ENCODE data around the gene ASXL3. TPM values are rescaled to one million over a fixed set of nuclear protein-coding genes. Genes with fewer than 3 reads are reported as not detected.

ASXL3 gene
- total RNA-seq, 1 experiment from 2014 or later: 0.47 TPM

DNA sequence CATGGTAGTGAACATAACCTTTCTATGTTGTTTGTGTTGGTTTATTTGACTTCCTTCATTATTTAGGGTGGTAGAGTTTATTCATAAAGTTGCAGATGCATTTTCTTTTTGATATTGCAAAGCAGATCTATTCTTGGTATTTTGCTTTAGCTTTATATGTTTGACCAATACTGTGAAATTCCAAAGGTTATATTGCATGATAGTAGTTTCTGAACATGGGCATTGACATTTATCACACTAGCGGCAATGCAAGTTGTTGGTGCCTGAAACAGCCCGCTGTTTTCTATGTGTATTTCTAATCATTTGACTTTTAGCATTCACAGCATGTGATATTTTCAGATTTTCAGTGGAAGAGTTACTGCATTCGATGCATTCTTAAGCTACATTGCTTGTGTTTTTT lies 87.2 kb downstream of the ASXL3 start:
- no peaks in the 10 kb centered on the region for H3K27me3 Mint-ChIP-seq (ENCODE audit: unreplicated experiment)

DNA sequence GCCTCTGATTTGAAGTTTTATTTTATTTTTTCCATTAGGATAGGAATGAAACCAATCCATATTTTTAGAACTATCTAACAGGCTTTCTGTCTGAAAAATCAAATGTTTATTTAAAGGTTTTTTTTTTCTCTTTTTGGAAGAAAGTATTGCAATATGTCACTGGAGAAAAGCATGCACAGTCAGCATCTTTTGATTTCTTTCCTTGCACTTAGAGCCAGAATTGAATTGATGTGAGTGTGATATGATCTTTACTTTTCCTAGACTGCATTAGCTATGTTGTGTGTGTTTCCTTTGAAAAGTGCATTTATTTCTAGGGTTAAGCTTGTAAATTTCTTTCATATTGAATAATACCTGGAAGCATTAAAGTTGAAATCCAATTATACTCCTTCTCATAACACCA lies 87.6 kb downstream of the ASXL3 start:
- no peak overlapping the region for H3K27ac Mint-ChIP-seq (ENCODE audit: unreplicated experiment)
- TF ChIP-seq, protein P1, sequence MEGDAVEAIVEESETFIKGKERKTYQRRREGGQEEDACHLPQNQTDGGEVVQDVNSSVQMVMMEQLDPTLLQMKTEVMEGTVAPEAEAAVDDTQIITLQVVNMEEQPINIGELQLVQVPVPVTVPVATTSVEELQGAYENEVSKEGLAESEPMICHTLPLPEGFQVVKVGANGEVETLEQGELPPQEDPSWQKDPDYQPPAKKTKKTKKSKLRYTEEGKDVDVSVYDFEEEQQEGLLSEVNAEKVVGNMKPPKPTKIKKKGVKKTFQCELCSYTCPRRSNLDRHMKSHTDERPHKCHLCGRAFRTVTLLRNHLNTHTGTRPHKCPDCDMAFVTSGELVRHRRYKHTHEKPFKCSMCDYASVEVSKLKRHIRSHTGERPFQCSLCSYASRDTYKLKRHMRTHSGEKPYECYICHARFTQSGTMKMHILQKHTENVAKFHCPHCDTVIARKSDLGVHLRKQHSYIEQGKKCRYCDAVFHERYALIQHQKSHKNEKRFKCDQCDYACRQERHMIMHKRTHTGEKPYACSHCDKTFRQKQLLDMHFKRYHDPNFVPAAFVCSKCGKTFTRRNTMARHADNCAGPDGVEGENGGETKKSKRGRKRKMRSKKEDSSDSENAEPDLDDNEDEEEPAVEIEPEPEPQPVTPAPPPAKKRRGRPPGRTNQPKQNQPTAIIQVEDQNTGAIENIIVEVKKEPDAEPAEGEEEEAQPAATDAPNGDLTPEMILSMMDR (IDR thresholded peaks at IDR 0.05; ENCODE audit: unreplicated experiment): no peak
- H3K27me3 Mint-ChIP-seq (ENCODE audit: unreplicated experiment): no peaks in the 10 kb centered on the region
- CTCF ChIA-PET: no interaction called here
- no peak overlapping the region for H3K4me3 Mint-ChIP-seq (ENCODE audit: low read depth, unreplicated experiment)
- H3K36me3 Mint-ChIP-seq (ENCODE audit: insufficient read depth, unreplicated experiment): no peaks in the 10 kb centered on the region
- DNase-seq: no peak
- H3K9me3 Mint-ChIP-seq (ENCODE audit: low read depth, unreplicated experiment): no peaks in the 10 kb centered on the region
- intact Hi-C loops (cut with micrococcal nuclease; ENCODE audit: unreplicated experiment): loop anchor here (10.0 kb wide), 1 partner anchor 61 kb away; no protein-coding TSS in a partner anchor
- no TSS peak for BruUV-seq (replicated peaks)
- peaks cover 3% of the 10 kb centered on the region for H3K4me1 Mint-ChIP-seq (ENCODE audit: low read depth, unreplicated experiment)

More for the DNA sequence above, 87.2 kb downstream of the ASXL3 start:
- H3K4me1 Mint-ChIP-seq (ENCODE audit: low read depth, unreplicated experiment): peaks cover 8% of the 10 kb centered on the region
- TF ChIP-seq, protein P1 (IDR thresholded peaks at IDR 0.05; ENCODE audit: unreplicated experiment): no peak
- DNase-seq: no peak
- no peaks in the 10 kb centered on the region for H3K36me3 Mint-ChIP-seq (ENCODE audit: insufficient read depth, unreplicated experiment)
- no TSS peak for BruUV-seq (replicated peaks)
- H3K27ac Mint-ChIP-seq (ENCODE audit: unreplicated experiment): no peak overlapping the region
- intact Hi-C loops (cut with micrococcal nuclease; ENCODE audit: unreplicated experiment): loop anchor here (10.0 kb wide), 1 partner anchor 60 kb away; no protein-coding TSS in a partner anchor
- CTCF ChIA-PET: no interaction called here
- H3K4me3 Mint-ChIP-seq (ENCODE audit: low read depth, unreplicated experiment): no peak overlapping the region
- H3K9me3 Mint-ChIP-seq (ENCODE audit: low read depth, unreplicated experiment): no peaks in the 10 kb centered on the region

DNA sequence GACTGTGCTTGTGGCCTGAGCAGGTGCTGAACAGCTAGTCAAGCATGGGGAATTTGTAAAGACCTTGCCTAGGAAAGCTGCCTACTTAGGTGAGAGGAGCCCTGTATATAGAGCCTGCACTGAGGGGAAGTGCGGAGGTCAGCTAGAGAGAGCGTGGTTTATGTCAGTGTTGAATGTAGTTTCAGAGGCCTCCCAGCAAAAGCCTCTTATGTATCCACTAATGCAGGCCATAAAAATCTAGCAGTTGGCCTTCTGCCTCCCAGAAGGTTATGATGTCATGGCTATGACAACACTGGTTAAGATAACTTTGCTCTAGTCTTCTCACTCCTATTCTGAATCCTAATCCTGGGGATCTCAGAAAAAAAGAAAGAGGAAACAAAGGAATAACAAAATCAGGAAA lies 88.9 kb downstream of the ASXL3 start:
- BruUV-seq (replicated peaks): no TSS peak
- Mint-ChIP-seq H3K4me3 (ENCODE audit: low read depth, unreplicated experiment) (no peak overlapping the region), H3K9me3 (ENCODE audit: low read depth, unreplicated experiment) (no peaks in the 10 kb centered on the region), H3K4me1 (ENCODE audit: low read depth, unreplicated experiment) (no peaks in the 10 kb centered on the region), H3K27ac (ENCODE audit: unreplicated experiment) (no peak overlapping the region), H3K27me3 (ENCODE audit: unreplicated experiment) (no peaks in the 10 kb centered on the region), H3K36me3 (ENCODE audit: insufficient read depth, unreplicated experiment) (no peaks in the 10 kb centered on the region)
- CTCF ChIA-PET: no interaction called here
- intact Hi-C loops (cut with micrococcal nuclease; ENCODE audit: unreplicated experiment): loop anchor here (10.0 kb wide), 1 partner anchor 62 kb away; no protein-coding TSS in a partner anchor
- TF ChIP-seq, protein P1 (IDR thresholded peaks at IDR 0.05; ENCODE audit: unreplicated experiment): no peak
- DNase-seq: no peak

DNA sequence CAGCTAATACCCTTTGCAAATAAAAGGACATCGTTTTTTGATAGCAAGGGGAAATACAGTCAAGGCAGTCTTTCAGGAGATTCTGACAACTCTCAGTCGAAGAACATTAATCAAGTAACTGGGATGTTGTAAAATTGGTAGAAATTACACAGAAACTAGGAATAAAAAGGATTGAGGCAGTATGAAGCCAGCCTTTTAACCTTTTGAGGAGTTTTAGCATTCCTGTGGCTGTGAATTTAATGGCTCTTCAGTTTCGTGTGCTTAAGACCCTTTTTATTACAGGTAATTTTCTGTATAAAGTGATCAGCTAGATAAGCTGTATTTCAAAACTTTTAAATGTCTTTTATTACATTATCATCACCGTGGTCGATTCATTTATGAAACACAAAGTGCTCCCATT lies 91.6 kb downstream of the ASXL3 start:
- H3K4me1 Mint-ChIP-seq (ENCODE audit: low read depth, unreplicated experiment): no peaks in the 10 kb centered on the region
- DNase-seq: no peak
- intact Hi-C loops (cut with micrococcal nuclease; ENCODE audit: unreplicated experiment): loop anchor here (10.0 kb wide), 1 partner anchor 65 kb away; no protein-coding TSS in a partner anchor
- no peak overlapping the region for H3K27ac Mint-ChIP-seq (ENCODE audit: unreplicated experiment)
- H3K36me3 Mint-ChIP-seq (ENCODE audit: insufficient read depth, unreplicated experiment): no peaks in the 10 kb centered on the region
- BruUV-seq (replicated peaks): no TSS peak
- H3K4me3 Mint-ChIP-seq (ENCODE audit: low read depth, unreplicated experiment): no peak overlapping the region
- no peaks in the 10 kb centered on the region for H3K27me3 Mint-ChIP-seq (ENCODE audit: unreplicated experiment)
- TF ChIP-seq, protein P1 (IDR thresholded peaks at IDR 0.05; ENCODE audit: unreplicated experiment): no peak
- no peaks in the 10 kb centered on the region for H3K9me3 Mint-ChIP-seq (ENCODE audit: low read depth, unreplicated experiment)
- CTCF ChIA-PET: no interaction called here

All from Calu3 (cell line).